NB4 (cell line): Measurements from ENCODE around the gene RAET1L.
"Not testable (repeated sequence)": the region's sequence is repeated elsewhere in the genome, so short reads cannot be mapped to it uniquely, and the experiment has no call there.

ENCODE experiments used
- CTCF ChIP-seq: IDR thresholded peaks from one replicate; pipeline ENCODE4 v1.5.1; 2012; ENCODE audit warnings: low read depth, low read length
- MAX ChIP-seq: IDR thresholded peaks from 2 replicates; pipeline ENCODE4 v1.6.1; 2011; ENCODE audit warnings: low read depth, low read length
- MYC ChIP-seq: IDR thresholded peaks from 2 replicates; pipeline ENCODE4 v1.6.1; 2011; ENCODE audit warnings: low read depth, low read length
- POLR2A ChIP-seq: IDR thresholded peaks from 2 replicates; pipeline ENCODE4 v1.6.1; 2011; ENCODE audit warnings: mild to moderate bottlenecking; ENCODE audit not compliant: insufficient read length; ENCODE audit errors: extremely low read depth

GRCh38 chr6:150059973-150060372, 34.6 kb upstream of the RAET1L start:
- not testable (repeated sequence) for TF ChIP-seq MAX, CTCF, POLR2A, MYC
